IPS DF 4.7 (cell line): ENCODE measurements around the gene SSBP3.

Experiments
- DNase-seq: peaks from one replicate; pipeline ENCODE4 v3.0.0-alpha.2; 2013; ENCODE audit warnings: low spot score; ENCODE audit errors: extremely low read depth

Gene SSBP3

GRCh38 chr1:54287176-54287650 lies 119.0 kb downstream of the SSBP3 start:
- DNase-seq = no peak

DNA sequence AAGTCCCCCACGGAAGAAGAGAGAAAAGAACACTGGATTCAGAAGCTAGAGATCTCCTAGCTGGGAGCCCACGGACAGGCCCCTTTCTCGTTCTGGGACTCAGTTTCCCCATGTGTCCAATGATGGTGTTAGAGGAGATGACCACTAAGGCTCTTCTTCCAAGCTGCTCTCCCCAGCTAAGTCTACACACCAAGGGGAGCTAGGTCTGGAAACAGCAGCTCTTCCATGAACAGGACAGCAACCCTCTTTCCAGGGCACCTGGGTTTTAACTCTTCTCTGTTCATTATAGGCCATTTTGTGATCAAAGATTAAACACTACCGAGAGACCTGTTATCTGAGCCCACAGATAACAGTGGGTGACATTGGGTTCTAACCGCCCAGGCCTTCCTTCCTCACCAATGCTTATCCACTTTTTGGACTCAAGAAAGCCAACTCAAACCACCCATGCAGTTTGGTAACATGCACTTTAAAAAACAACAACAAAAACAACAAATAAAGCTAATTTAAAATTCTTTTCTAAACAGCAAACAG lies 120.3 kb downstream of the SSBP3 start:
- DNase-seq = no peak

DNA sequence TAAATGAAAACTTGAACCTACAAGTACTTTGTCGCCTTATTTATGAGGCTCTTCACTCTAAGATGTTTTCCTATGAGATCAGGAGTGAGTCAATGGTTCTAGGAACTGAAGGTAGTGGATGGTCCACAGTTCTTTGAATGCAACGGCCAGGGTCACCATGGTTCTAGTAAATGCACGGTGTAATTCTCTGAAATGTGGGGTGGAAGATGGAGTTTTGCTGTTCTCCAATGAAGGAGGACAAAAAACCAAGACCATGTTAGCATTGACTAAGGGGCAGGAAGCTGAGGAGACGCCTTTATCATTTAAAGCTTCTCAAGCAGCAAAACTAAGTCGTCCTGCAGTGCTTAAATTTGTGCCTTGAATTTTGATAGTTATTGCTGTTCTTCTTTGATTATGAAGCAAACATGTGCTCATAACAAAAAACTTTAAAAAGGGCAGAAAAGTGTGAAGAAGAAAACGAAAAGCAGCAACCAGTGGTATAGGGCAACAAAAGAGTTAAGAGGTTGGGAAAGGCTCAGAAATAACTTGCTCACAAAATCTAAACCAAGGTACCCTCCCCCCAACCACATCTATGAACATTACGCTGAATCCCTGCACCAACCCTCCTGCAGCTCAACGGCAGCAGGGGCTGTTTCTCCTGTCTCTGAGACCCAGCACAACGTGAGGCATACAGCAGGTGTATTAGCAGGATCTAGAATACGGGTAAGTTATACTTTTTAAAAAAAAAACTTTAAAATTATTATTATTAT lies 121.2 kb downstream of the SSBP3 start:
- DNase-seq = no peak

- DNase-seq = no peak
These were observed 122.4 kb downstream of the SSBP3 start for GRCh38 chr1:54283635-54284385.

DNA sequence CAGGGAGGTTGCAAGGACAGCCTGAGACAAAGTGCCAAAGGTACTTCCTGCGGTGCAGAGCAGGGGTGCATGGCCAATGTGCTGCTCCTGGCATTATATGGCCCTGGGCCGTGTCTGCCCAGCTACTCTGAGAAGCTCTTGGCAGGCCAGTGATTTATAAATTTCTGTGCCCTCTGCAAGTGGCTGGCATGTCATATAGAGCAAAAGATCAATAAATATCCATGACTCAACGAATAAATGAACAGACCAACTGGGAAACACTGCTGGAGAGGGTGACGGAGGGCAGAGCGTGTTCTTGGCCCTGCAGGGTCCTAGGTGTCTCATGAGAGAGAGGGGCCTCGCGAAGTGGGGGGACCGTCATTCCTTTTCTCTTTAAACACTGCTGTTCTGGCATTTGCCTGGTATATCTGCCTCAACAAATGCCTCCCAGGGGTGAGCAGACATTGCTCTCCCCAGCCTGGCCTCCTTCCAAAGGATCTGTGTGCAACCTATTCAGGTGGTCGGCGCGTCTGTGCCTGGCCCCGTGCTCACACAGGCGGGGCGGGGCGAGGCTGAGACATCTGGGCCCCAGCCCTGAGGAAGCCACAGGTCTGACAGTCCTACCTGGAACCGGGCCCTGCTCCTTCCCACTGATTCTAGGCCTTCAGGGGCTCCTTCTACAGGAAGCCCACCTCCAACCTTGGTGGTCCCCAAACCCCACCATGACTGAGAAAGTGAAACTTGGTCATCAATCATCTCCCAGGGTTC lies 123.9 kb downstream of the SSBP3 start:
- DNase-seq = no peak

GRCh38 chr1:54280651-54281050 lies 125.5 kb downstream of the SSBP3 start:
- DNase-seq = no peak

DNA sequence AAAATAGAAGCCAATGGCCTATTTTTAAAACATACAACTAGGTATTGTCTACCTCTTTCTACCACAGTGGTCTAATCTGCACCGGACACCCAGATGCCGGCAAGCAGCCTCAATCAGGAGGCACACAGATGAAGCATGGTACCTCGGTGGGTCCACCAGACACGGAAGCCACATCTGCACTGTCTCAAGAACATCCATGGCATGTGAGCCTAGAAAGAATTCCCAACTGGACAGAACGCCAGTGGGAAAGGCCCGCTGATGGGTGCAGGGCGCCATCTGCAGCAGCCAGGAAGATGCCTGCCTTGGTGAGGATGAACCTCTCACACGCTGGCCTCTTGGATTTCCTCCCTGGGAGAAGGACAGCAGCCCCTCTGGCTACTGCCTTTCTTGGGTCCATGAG lies 126.7 kb downstream of the SSBP3 start:
- DNase-seq = no peak

- no peak for DNase-seq
These were observed 127.2 kb downstream of the SSBP3 start for GRCh38 chr1:54278941-54279422.

DNA sequence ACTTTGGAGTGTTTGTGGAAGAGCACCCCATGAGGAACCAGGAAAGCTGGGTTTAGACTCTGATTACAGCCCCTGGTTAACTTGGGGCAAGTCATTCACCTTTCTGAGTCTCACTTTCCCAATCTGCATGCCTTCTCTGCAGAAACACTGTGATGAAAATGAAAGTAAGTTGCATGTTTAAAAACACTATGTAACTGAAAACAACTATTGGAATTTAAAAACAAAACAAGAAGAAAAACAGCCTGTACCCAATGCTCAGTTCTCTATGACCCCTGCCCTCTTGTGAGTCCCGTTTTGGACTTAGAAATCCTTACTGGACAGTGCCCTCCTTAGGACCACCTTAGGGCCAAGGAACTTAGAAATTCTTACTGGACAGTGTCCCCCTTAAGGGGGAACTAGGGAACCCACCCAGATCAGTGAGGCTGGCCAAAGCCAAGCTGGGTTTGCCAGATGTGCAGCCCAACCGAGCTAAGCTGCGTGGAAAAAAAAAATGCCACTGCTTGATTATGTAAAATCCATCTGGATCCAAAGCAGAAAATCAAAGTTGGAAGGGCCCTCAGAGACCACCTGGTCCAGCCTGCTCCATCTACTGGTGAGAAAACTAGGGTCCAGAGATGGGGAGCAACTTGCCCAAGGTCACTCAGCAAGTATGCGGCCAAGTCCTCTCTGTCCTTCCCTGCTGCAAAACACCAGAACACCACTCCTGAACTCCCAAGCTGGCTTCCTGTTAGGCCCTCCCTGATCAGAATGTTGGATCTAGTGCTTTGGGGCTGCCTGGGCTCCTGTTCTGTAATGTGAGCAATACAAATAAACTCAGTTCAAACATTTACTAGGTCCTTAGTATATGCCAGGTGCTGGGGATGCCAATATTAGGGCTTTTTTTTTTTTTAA lies 128.5 kb downstream of the SSBP3 start:
- DNase-seq = no peak

DNA sequence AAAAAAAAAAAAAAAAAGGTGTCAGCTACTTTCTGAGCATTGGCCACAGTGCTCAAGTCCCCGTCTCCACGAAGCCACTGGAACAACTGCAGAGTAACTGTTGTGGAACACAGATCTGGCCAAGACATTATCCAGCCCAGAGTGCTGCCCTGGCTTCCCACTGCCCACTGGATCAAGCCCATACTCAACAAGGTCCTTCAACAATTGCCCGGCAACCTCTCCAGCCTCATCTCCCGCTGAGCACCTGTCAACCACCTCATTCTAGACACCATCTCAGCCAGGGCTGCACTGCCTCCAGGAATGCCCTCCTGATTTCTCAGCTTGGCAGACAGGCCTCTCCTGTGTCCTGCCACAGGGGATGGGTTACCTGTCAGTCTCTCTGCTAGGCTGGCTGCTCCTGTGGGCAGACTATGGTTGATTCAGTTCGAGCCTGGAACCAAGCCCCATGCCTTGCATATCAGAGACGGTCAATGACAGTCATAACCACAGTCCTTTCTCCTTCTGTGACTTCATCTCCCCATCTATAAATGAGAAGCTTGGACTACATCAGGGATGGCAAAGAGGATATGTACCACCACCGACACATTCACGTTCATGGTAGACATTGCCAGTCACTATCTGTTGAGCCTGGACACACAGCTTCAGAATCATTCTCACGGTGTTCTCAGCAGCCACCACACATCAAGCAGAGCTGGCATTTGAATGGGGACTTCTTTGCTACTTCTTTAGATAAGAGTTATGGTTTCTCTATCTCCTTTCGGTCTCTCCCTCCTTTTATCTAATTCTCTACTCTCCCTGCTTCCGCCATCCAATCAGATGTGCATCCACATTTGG lies 129.4 kb downstream of the SSBP3 start:
- no peak for DNase-seq

GRCh38 chr1:54275349-54275748 lies 130.8 kb downstream of the SSBP3 start:
- no peak for DNase-seq

- DNase-seq = no peak
These were observed 131.3 kb downstream of the SSBP3 start for GRCh38 chr1:54274881-54275280.

- DNase-seq = no peak
These were observed 131.7 kb downstream of the SSBP3 start for GRCh38 chr1:54274448-54274847.

- DNase-seq = no peak
These were observed 132.4 kb downstream of the SSBP3 start for GRCh38 chr1:54273795-54274163.

- no peak for DNase-seq
These were observed 133.0 kb downstream of the SSBP3 start for GRCh38 chr1:54273092-54273794.

GRCh38 chr1:54272772-54273091 lies 133.5 kb downstream of the SSBP3 start:
- no peak for DNase-seq

DNA sequence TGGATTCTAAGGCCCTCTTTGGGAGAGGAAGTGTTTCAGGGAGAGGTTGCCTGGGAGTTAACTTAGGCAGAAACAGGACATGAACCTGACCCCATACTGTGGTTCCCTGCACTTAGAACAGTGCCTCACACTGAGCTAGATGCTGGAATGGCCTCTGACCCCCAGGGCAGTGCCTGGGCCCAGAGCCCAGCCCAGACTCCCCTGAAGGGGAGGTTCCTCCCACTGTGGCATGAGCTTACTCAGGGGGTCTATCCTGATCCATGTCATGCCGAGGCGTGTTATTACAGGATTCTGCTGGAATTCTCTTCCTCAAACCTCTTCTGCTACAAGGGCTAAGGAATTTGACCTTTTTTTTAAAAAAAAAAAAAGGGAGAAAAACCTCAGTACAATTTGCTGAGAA lies 134.1 kb downstream of the SSBP3 start:
- DNase-seq = no peak

- DNase-seq = no peak
These were observed 134.9 kb downstream of the SSBP3 start for GRCh38 chr1:54271341-54271740.

- no peak for DNase-seq
These were observed 135.7 kb downstream of the SSBP3 start for GRCh38 chr1:54270543-54270942.
